SK-N-SH treated with all-trans-retinoic acid at 6 μM for 48 hours (cell line): Measurements from ENCODE around the gene RIN3.

Experiments used
- ATAC-seq: fragments of 200-7000 bp; cut with Tn5 transposase; 3 replicates; pipeline ENCODE4 v1.9.1; 2020; ENCODE audit warnings: mild to moderate bottlenecking, moderate library complexity
- ARNTL ChIP-seq: fragments of 450-650 bp; formaldehyde crosslinking; IDR thresholded peaks from 2 replicates; pipeline ENCODE4 v1.5.0; 2020; ENCODE audit warnings: low read depth, mild to moderate bottlenecking, moderate library complexity, borderline replicate concordance
- BACH2 ChIP-seq: fragments of 250-450 bp; sonication (Bioruptor Pico); IDR thresholded peaks from 2 replicates; pipeline ENCODE4 v1.9.0; 2021; ENCODE audit warnings: mild to moderate bottlenecking, borderline replicate concordance
- CREB5 ChIP-seq: fragments of 250-450 bp; sonication (Bioruptor Pico); IDR thresholded peaks from 2 replicates; pipeline ENCODE4 v1.5.1; 2020; ENCODE audit warnings: low read depth, mild to moderate bottlenecking, moderate library complexity
- CSDC2 ChIP-seq: fragments of 250-450 bp; sonication (Bioruptor Pico); IDR thresholded peaks from 2 replicates; pipeline ENCODE4 v1.5.0; 2020; ENCODE audit warnings: mild to moderate bottlenecking, moderate library complexity
- ESRRG ChIP-seq: fragments of 250-450 bp; sonication (Bioruptor Pico); IDR thresholded peaks from 2 replicates; pipeline ENCODE4 v1.6.1; 2021; ENCODE audit warnings: mild to moderate bottlenecking
- GLIS3 ChIP-seq: fragments of 250-450 bp; sonication (Bioruptor Pico); IDR thresholded peaks from 2 replicates; pipeline ENCODE4 v1.5.0; 2020; ENCODE audit warnings: mild to moderate bottlenecking, moderate library complexity
- ISL1 ChIP-seq: fragments of 250-450 bp; sonication (Bioruptor Pico); IDR thresholded peaks from 2 replicates; pipeline ENCODE4 v2.1.2; 2022; ENCODE audit warnings: mild to moderate bottlenecking, moderate library complexity
- OSR1 ChIP-seq: fragments of 250-450 bp; sonication (Bioruptor Pico); IDR thresholded peaks from 2 replicates; pipeline ENCODE4 v1.8.0; 2022; ENCODE audit warnings: moderate library complexity, mild to moderate bottlenecking, inconsistent platforms
- PATZ1 ChIP-seq: fragments of 250-450 bp; sonication (Bioruptor Pico); IDR thresholded peaks from 2 replicates; pipeline ENCODE4 v1.8.0; 2020; ENCODE audit warnings: mild to moderate bottlenecking, moderate library complexity, borderline replicate concordance
- POU6F1 ChIP-seq: fragments of 250-450 bp; sonication (Bioruptor Pico); IDR thresholded peaks from 2 replicates; pipeline ENCODE4 v1.8.0; 2021; ENCODE audit warnings: low read depth, mild to moderate bottlenecking, moderate library complexity, borderline replicate concordance
- PPARA ChIP-seq: fragments of 250-450 bp; sonication (Bioruptor Pico); IDR thresholded peaks from 2 replicates; pipeline ENCODE4 v1.5.0; 2020; ENCODE audit warnings: mild to moderate bottlenecking, borderline replicate concordance
- RARB ChIP-seq: fragments of 250-450 bp; sonication (Bioruptor Pico); IDR thresholded peaks from 2 replicates; pipeline ENCODE4 v1.8.0; 2021; ENCODE audit warnings: mild to moderate bottlenecking, moderate library complexity
- SNAI2 ChIP-seq: fragments of 250-450 bp; sonication (Bioruptor Pico); IDR thresholded peaks from 2 replicates; pipeline ENCODE4 v1.5.0; 2020; ENCODE audit warnings: mild to moderate bottlenecking, moderate library complexity
- TCF4 ChIP-seq: fragments of 250-450 bp; sonication (Bioruptor Pico); IDR thresholded peaks from 2 replicates; pipeline ENCODE4 v1.8.0; 2021; ENCODE audit warnings: mild to moderate bottlenecking, moderate library complexity, borderline replicate concordance
- TOX ChIP-seq: fragments of 250-450 bp; sonication (Bioruptor Pico); IDR thresholded peaks from 2 replicates; pipeline ENCODE4 v1.8.0; 2021; ENCODE audit warnings: mild to moderate bottlenecking, moderate library complexity, borderline replicate concordance
- TSHZ2 ChIP-seq: fragments of 250-450 bp; sonication (Bioruptor Pico); IDR thresholded peaks from 2 replicates; pipeline ENCODE4 v1.5.0; 2020; ENCODE audit warnings: mild to moderate bottlenecking, moderate library complexity
- ZC3H10 ChIP-seq: fragments of 250-450 bp; sonication (Bioruptor Pico); IDR thresholded peaks from 2 replicates; pipeline ENCODE4 v1.5.1; 2021; ENCODE audit warnings: mild to moderate bottlenecking, moderate library complexity
- ZFP3 ChIP-seq: fragments of 250-450 bp; sonication (Bioruptor Pico); IDR thresholded peaks from 2 replicates; pipeline ENCODE4 v1.5.0; 2020; ENCODE audit warnings: mild to moderate bottlenecking, moderate library complexity
- ZFP30 ChIP-seq: fragments of 450-650 bp; formaldehyde crosslinking; IDR thresholded peaks from 2 replicates; pipeline ENCODE4 v1.5.0; 2022; ENCODE audit warnings: mild to moderate bottlenecking, moderate library complexity
- ZNF70 ChIP-seq: fragments of 450-650 bp; formaldehyde crosslinking; IDR thresholded peaks from 2 replicates; pipeline ENCODE4 v1.5.0; 2020; ENCODE audit warnings: mild to moderate bottlenecking, moderate library complexity
- ZNF8 ChIP-seq: fragments of 450-650 bp; formaldehyde crosslinking; IDR thresholded peaks from 2 replicates; pipeline ENCODE4 v1.5.0; 2020; ENCODE audit warnings: mild to moderate bottlenecking, moderate library complexity
- TF ChIP-seq, protein P1 (sequence below): fragments of 250-450 bp; sonication (Bioruptor Pico); IDR thresholded peaks from 2 replicates; pipeline ENCODE4 v1.5.1; 2021; ENCODE audit warnings: mild to moderate bottlenecking, moderate library complexity

Gene RIN3

GRCh38 chr14:92556863-92557543 is 43.4 kb downstream of the RIN3 start:
- ATAC-seq = no peak
- TF ChIP-seq ESRRG (CRISPR knock-in tag) = no peak
- no peak for TF ChIP-seq GLIS3
- TF ChIP-seq TCF4 = no peak
- no peak for TF ChIP-seq CSDC2
- TF ChIP-seq SNAI2 (CRISPR knock-in tag) = no peak
- no peak for TF ChIP-seq CREB5 (CRISPR knock-in tag)
- TF ChIP-seq TSHZ2 (CRISPR knock-in tag) = no peak
- TF ChIP-seq TOX (CRISPR knock-in tag) = no peak
- TF ChIP-seq ZFP3 (CRISPR knock-in tag) = no peak
- TF ChIP-seq, protein P1, sequence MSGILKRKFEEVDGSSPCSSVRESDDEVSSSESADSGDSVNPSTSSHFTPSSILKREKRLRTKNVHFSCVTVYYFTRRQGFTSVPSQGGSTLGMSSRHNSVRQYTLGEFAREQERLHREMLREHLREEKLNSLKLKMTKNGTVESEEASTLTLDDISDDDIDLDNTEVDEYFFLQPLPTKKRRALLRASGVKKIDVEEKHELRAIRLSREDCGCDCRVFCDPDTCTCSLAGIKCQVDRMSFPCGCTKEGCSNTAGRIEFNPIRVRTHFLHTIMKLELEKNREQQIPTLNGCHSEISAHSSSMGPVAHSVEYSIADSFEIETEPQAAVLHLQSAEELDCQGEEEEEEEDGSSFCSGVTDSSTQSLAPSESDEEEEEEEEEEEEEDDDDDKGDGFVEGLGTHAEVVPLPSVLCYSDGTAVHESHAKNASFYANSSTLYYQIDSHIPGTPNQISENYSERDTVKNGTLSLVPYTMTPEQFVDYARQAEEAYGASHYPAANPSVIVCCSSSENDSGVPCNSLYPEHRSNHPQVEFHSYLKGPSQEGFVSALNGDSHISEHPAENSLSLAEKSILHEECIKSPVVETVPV (CRISPR knock-in tag) = no peak
- no peak for TF ChIP-seq ISL1 (CRISPR knock-in tag)
- TF ChIP-seq ZC3H10 (CRISPR knock-in tag) = no peak
- no peak for TF ChIP-seq ARNTL (CRISPR knock-in tag)
- no peak for TF ChIP-seq PPARA (CRISPR knock-in tag)
- no peak for TF ChIP-seq RARB (CRISPR knock-in tag)
- TF ChIP-seq BACH2 (CRISPR knock-in tag) = no peak
- TF ChIP-seq PATZ1 (CRISPR knock-in tag) = no peak
- no peak for TF ChIP-seq ZNF70
- TF ChIP-seq OSR1 (CRISPR knock-in tag) = no peak

- no peak for TF ChIP-seq ARNTL (CRISPR knock-in tag)
- no peak for TF ChIP-seq ZFP3 (CRISPR knock-in tag)
- TF ChIP-seq BACH2 (CRISPR knock-in tag) = no peak
- TF ChIP-seq ZFP30 (CRISPR knock-in tag) = no peak
- TF ChIP-seq TOX (CRISPR knock-in tag) = no peak
- no peak for TF ChIP-seq POU6F1 (CRISPR knock-in tag)
- no peak for TF ChIP-seq OSR1 (CRISPR knock-in tag)
- no peak for TF ChIP-seq TCF4
- TF ChIP-seq RARB (CRISPR knock-in tag) = no peak
- no peak for TF ChIP-seq ESRRG (CRISPR knock-in tag)
- ATAC-seq = no peak
Measured at GRCh38 chr14:92557544-92557912, 43.9 kb downstream of the RIN3 start.

GRCh38 chr14:92558319-92558718 is 44.7 kb downstream of the RIN3 start:
- no peak for ATAC-seq
- TF ChIP-seq TCF4 = no peak
- TF ChIP-seq ZFP3 (CRISPR knock-in tag) = no peak
- no peak for TF ChIP-seq CREB5 (CRISPR knock-in tag)
- TF ChIP-seq PATZ1 (CRISPR knock-in tag) = no peak
- TF ChIP-seq OSR1 (CRISPR knock-in tag) = no peak
- no peak for TF ChIP-seq ZNF8
- TF ChIP-seq TSHZ2 (CRISPR knock-in tag) = no peak
- TF ChIP-seq SNAI2 (CRISPR knock-in tag) = no peak
